Measurements from ENCODE around the gene ATP1A3.
"Not testable (repeated sequence)": the region's sequence is repeated elsewhere in the genome, so short reads cannot be mapped to it uniquely, and the experiment has no call there.

Gene ATP1A3

DNA sequence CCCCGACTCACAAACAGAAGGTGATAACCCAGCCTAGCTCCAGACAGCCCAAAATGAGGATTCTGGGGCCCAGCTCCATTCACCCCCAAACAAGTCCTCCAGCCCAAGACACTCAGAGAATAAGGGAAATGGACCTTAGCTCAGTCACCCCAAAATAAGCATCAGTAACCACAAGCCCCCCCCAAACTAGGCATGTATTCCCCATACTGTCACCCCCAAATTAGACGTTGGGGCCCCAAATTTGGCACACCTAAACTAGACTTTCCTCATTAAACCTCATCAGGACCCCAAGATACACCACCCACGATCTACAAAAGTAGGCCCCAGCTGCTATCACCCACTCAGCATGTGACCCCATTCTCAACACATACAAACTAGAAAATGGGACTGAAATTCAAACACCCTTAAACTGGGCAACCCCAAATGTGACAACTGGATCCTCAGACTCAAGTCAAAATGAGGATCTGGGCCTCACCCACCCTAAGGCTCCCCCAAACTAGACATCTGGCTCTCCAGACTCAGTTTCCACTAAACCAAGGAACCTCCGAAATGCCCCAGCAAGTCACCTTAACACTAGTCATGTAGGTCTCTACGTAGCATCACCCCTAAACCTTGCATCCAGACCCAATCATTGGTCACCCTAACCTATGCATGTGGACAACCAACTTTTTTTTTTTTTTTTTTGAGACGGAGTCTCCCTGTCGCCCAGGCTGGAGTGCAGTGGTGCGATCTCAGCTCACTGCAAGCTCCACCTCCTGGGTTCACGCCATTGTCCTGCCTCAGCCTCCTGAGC, 52.4 kb downstream of the ATP1A3 start:
- no peak for DNase-seq

DNA sequence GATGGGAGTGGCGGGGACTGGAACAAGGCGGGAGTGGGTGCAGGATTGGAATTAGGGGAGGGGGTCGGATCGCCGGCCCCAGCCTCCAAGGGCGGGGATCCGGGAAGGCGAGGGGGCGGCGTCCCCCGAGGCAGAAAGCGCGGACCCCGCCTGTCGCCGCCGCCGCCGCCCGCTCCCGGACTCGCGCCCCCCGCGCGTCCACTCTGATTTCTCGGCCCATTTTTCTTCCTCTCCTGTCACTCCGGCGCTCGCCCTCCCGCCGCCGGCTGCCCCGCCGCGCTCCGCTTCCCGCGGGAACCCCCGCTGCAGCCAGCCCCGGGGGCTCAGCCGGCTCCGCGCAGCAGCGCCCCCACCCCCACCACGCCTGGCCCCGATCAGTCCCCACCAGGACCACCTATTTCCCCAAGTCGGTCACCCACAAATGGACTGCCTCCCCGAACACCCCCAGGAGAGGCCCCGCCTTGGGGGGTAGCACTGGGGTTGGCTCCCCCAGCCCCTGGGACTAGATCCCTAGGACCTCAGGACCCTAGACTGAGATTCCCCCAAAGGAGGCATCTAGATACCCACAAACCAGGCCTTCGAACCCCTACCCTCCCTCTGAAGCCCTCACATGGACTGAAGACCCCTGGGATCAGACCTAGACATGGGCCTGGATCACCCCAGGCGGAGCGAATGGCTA, 53.2 kb downstream of the ATP1A3 start:
- no peak for DNase-seq

DNA sequence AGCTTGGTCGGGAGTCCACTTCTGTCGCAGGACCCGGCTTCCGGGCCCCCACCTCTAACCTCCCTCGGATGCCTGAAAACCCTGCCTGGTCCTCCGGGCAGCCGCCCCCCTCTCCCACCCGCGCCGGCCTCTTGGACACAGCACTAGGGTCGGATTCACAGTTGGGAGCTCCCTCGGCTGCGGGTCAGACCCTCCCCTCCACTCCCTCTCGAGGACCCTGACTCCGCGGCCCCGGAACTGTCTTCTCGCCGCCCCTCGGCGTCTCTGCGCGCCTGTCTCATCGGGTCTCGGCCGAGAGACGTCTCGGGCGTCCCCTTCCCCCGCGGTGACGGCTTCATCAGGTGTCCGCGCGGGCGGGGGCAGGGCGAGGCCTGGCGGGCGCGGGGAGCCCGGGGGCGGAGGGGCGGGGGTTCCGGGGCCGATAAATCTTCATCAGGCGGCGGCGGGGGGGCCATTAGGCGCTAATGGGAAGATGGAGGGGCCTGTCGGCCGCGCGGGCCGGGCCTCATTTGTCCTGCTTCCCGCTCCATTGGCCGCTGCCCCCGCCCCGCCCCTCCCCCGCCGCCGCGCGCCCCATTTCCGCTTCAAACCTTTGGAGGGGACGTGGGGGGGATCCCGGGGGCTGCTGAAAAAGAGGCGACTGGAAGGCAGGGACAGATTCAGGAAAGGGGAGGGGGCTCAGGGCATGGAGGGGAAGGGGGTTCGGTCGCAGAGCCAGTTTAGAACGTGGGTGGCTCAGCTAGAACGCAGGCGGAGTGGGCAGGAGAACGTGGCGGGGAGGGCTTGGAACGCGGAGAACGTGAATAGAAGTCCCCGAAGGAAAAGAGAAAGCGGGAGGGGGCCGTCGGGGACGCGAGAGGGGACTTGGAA, 53.9 kb downstream of the ATP1A3 start:
- peak; percentile 54 for DNase-seq

- not testable (repeated sequence) for DNase-seq
Observed at GRCh38 chr19:41939209-41939608, 54.8 kb downstream of the ATP1A3 start.

DNA sequence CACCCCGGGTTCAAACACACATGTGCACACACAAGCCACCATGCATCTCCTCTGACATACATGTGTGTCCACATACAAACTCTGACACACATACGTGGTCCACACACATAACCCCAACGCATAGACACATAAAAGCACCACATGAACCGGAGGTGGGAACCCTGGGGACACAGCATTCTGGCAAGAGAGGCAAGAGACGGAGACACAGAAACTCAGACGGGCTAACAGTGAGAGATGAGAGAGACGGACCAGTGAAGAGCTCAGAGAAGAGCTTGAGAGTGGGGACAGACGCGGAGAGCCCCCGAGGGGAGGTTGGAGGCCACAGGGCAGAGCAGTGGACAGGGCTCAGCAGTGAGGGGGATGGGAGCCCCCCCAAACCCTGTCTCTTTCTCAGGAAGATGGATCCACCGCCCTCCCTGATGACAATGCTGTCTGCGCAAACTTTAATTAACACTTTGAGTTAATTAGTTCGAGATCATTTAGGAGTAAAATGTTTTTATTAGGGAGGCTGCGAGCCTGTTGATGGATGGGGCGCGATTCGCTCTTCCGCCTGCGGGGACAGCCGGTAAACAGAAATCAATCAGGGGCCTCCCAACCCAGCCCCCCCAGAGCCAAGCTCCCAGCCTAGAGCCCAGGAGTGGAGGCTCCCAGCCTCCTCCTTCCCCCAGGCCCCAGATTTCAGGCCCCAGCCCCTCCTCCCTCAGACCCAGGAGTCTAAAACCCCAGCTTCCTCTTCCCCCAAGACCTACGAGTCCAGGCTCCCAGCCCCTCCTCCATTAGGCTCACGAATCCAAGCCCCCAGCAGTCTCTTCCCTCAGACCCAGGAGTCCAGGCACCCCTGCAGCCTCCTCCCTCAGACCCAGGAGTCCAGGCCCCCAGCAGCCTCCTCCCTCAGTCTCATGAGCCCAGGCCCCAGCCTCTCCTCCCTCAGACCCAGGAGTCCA, 56.2 kb downstream of the ATP1A3 start:
- no peak for DNase-seq

DNA sequence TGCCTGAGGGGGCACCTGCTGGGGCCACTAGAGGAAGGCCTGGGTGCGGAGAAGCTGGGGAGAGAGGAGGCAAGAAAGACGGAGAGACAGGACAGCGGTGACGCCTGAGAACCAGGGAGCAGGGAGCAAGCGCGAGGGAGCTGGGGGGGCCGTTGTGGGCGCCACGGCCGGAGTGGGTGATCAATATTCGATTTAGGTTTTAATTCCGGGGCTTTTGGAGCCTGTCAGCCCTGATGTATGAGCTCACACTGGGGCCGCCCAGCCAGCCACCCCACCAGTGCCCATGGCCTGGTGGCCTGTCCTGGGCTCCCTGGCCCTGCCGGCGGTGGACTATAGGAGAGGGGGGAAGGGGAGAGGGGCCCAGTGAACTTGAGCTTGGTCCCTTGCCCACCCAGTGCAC, 57.1 kb downstream of the ATP1A3 start:
- DNase-seq, result no peak

- DNase-seq, result no peak
Observed at GRCh38 chr19:41936416-41936850, 57.6 kb downstream of the ATP1A3 start.

- DNase-seq, result no peak
Observed at GRCh38 chr19:41935760-41936415, 58.1 kb downstream of the ATP1A3 start.

GRCh38 chr19:41934849-41935374, 59.1 kb downstream of the ATP1A3 start:
- peak; percentile 71 for DNase-seq

GRCh38 chr19:41933693-41934426, 60.2 kb downstream of the ATP1A3 start:
- DNase-seq, result no peak

DNA sequence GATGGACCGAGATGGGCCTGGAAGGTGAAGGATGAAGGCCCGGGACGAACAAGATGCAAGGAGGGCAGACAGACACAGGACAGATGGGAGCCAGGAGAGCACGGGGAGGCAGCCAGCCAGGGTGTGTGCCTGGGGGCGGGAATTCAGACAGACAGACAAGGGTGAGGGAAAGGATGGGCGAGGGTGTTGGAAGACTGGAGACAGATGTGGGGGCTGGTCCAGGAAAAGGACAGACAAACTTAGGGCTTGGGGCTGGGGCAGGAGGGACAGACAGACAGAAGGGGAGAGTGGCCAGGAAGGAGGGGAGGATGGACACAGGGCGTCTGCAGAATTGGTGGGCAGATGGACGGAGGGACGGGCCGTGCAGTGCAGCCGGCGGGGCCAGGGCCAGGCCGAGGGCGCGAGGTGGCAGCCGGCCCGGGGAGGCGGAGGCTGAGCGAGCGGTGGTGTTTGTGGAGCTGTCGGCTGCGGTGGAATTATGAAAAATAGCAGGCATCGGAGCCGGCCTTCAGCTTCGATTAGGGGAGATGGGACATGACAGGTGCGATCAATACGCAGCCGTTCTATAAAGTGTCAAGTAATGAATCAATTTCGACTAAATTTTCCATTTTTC, 61.2 kb downstream of the ATP1A3 start:
- no peak for DNase-seq

DNA sequence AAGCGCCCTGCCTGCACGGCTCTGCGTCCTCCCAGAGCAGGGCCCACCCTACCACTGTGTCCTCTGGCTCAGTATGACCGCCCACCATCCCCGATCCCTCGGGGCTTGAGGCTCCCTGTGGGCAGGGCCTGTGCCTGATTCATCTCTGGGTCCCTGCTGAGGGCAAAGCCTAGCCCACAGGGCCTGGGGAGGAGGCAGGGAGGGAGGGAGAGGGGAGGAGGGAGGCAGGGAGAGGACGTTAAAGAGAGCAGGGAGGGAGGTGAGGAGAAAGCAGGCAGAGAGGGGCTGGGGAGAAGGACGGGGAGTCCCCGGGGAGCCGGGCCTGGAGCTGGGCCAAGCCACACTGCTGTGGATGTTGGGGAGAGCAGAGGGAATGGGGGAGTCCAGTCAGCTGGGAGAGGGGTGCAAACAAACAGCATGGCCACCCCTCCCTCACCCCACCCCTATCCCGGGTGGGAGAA, 61.7 kb downstream of the ATP1A3 start:
- no peak for DNase-seq

DNA sequence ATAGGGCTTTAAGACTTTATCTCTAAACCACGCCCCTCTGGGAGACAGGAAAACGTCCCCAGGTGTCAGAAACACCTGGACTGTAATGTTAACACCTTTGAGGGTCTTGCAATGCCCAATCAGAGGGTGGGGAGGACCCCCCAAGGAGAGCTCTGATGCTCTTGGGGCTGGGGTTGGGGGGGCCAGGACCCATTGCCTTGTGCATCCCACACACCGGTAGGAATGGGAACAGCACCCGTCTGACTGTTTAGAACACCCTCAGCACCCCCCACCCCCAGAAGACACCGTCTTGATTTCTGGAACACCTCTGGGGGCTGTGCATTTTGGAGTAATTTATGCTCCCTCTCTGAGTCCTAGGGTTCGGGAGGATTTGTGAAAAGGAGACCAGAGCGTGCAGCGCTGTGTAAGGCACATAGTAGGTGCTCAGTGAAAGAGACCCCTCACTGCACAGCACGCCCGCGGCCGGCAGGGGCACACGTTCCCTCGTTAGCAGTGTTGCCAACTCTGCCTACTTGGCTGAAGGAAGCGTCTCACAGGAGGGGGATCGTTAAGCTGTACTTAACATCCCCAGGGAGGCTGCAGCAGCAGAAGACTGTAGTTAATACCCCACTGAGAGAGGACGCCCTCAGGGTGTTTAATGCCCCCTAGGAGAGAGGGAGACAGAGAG, 63.0 kb downstream of the ATP1A3 start:
- DNase-seq, result peak; percentile 76

DNA sequence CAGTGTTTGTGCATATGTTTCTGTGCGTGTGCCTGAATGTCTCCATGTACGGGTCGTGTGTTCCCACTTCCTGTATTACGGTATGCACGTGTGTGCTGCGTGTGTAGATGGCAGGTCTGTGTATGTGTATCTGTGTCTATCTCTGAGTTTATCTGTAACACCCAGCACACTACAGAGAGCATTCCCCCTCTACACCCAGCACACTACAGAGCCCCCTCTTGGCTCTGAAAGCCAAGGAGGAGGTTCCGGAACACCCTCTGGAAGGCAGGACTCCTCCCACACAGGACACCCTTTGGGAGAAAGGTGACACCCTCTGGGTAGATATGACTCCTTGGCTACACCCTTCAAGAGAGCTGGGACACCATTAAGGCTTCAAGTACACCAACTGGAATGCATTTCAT, 63.7 kb downstream of the ATP1A3 start:
- DNase-seq, result no peak

- DNase-seq, result no peak
Observed at GRCh38 chr19:41929536-41930071, 64.4 kb downstream of the ATP1A3 start.

GRCh38 chr19:41928754-41929535, 65.1 kb downstream of the ATP1A3 start:
- DNase-seq, result no peak

DNA sequence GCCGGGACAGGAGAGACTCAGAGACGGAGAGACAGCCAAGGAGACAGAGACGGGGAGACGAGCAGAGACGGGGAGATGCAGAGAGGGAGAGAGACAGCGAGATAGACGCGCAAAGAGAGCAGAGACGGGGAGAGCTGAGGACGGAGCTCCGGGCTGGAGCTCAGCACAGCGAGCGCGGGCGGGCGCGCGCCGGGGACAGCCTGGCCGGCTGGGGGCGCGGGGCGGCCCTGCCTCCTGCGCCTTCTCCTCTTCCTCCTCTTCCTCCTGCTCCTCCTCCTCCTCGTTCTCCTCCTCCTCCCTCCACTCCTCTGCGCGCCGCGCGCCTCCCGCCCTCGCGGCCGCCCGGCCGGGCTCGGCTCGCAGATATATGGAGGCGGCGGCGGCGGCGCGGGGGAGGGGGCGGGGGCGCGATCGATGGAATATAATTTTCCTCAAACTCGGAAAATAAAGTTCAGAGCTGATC, 65.8 kb downstream of the ATP1A3 start, which contains the start of gene ERFL:
Gene ERFL, minus strand, starts transcription at position 229 of the 463 bp plus-strand sequence. CDS start 15,530 bp downstream, outside the sequence.
- DNase-seq, result no peak

Measured in COR-L47 (cell line).